C4-2B (cell line): Measurements from ENCODE around the gene MRPS18C.

Experiments
- ZFX ChIP-seq: fragments of 450-650 bp; IDR thresholded peaks from 2 replicates; pipeline ENCODE4 v1.6.1; 2017
- TF ChIP-seq, protein P1 (sequence below): fragments of 450-650 bp; conservative IDR thresholded peaks from 2 replicates; pipeline ENCODE4 v1.5.1; 2017; ENCODE audit warnings: mild to moderate bottlenecking

DNA sequence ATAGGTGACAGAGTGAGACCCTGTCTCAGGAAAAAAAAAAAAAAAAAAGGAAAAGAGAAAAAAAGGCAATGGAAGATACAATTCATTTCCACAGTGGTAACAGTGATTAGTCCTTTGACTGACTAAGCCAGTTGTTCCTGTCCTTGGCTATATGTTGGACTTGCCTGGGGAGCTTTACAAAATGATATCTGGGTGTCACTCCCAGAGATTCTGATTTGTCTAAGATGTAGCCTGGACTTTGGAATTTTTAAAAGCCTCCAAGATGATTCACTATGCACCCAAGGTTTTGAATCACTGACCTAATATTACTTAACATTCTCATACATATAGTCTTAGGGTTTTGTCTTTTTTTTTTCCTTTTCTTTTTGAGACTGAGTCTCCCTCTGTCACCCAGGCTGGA lies 17.1 kb upstream of the MRPS18C start:
- TF ChIP-seq, protein P1, sequence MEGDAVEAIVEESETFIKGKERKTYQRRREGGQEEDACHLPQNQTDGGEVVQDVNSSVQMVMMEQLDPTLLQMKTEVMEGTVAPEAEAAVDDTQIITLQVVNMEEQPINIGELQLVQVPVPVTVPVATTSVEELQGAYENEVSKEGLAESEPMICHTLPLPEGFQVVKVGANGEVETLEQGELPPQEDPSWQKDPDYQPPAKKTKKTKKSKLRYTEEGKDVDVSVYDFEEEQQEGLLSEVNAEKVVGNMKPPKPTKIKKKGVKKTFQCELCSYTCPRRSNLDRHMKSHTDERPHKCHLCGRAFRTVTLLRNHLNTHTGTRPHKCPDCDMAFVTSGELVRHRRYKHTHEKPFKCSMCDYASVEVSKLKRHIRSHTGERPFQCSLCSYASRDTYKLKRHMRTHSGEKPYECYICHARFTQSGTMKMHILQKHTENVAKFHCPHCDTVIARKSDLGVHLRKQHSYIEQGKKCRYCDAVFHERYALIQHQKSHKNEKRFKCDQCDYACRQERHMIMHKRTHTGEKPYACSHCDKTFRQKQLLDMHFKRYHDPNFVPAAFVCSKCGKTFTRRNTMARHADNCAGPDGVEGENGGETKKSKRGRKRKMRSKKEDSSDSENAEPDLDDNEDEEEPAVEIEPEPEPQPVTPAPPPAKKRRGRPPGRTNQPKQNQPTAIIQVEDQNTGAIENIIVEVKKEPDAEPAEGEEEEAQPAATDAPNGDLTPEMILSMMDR, result no peak
- no peak for TF ChIP-seq ZFX
